Endothelial cell (in vitro differentiated cells): ENCODE measurements around the gene CENPO. TPM values are rescaled to one million over a fixed set of nuclear protein-coding genes. Genes with fewer than 3 reads are reported as not detected.

ENCODE experiments used
- DNase-seq: peaks from one replicate; pipeline ENCODE4 v3.0.0; 2021; ENCODE audit warnings: low spot score
- H3K27ac Mint-ChIP-seq: one replicate; pipeline ENCODE4 v1.8.0; 2021; ENCODE audit warnings: mixed read lengths, inconsistent platforms; ENCODE audit not compliant: unreplicated experiment
- H3K27me3 Mint-ChIP-seq: one replicate; pipeline ENCODE4 v1.8.0; 2021; ENCODE audit warnings: mild to moderate bottlenecking, moderate library complexity, mixed read lengths, inconsistent platforms; ENCODE audit not compliant: unreplicated experiment
- H3K36me3 Mint-ChIP-seq: one replicate; pipeline ENCODE4 v1.8.0; 2021; ENCODE audit warnings: mild to moderate bottlenecking, low read depth, mixed read lengths, inconsistent platforms; ENCODE audit not compliant: unreplicated experiment
- H3K4me1 Mint-ChIP-seq: one replicate; pipeline ENCODE4 v1.8.0; 2021; ENCODE audit warnings: mild to moderate bottlenecking, mixed read lengths, inconsistent platforms; ENCODE audit not compliant: unreplicated experiment
- H3K4me3 Mint-ChIP-seq: one replicate; pipeline ENCODE4 v1.8.0; 2021; ENCODE audit warnings: mild to moderate bottlenecking, mixed read lengths, inconsistent platforms; ENCODE audit not compliant: unreplicated experiment
- H3K9me3 Mint-ChIP-seq: one replicate; pipeline ENCODE4 v1.8.0; 2021; ENCODE audit warnings: mixed read lengths, inconsistent platforms; ENCODE audit not compliant: unreplicated experiment
- total RNA-seq: library from RNA; stranded (reverse); fragmentation: NEBNext Ultra II Directional; extraction: Animal tissue kit (Norgen Biotek cat#: 25700); gene quantifications from one replicate; pipeline ENCODE4 v1.2.1, GENCODE V29; 2021; ENCODE audit not compliant: unreplicated experiment
- TF ChIP-seq, protein P1 (sequence below): fragments of 200-600 bp; sonication (generic); IDR thresholded peaks from one replicate; pipeline ENCODE4 v1.5.0; 2021; ENCODE audit warnings: antibody characterized with exemption; ENCODE audit not compliant: unreplicated experiment

Gene CENPO
- total RNA-seq, 1 donor from 2014 or later: 18.7 TPM

DNA sequence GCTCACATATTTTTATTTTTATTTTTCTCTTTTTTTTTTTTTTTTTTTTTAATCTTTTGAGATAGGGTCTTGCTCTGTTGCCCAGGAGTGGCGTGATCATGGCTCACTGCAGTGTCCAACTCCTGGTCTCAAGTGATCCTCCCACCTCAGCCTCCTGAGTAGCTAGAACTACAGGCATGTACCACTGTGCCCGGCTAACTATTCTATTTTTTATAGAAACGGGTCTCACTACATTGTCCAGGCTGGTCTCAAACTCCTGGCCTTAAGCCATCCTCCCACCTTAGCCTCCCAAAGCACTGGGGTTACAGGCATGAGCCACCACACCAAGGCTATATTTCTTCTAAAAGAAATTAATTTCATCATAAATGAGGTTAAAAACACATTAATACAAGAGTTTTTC, 45.9 kb upstream of the CENPO start:
- Mint-ChIP-seq H3K27me3 (no peaks in the 10 kb centered on the region), H3K4me3 (no peak overlapping the region), H3K27ac (no peak overlapping the region), H3K9me3 (no peaks in the 10 kb centered on the region), H3K36me3 (peaks cover 6% of the 10 kb centered on the region), H3K4me1 (peaks cover 3% of the 10 kb centered on the region)
- no peak for DNase-seq
- TF ChIP-seq, protein P1, sequence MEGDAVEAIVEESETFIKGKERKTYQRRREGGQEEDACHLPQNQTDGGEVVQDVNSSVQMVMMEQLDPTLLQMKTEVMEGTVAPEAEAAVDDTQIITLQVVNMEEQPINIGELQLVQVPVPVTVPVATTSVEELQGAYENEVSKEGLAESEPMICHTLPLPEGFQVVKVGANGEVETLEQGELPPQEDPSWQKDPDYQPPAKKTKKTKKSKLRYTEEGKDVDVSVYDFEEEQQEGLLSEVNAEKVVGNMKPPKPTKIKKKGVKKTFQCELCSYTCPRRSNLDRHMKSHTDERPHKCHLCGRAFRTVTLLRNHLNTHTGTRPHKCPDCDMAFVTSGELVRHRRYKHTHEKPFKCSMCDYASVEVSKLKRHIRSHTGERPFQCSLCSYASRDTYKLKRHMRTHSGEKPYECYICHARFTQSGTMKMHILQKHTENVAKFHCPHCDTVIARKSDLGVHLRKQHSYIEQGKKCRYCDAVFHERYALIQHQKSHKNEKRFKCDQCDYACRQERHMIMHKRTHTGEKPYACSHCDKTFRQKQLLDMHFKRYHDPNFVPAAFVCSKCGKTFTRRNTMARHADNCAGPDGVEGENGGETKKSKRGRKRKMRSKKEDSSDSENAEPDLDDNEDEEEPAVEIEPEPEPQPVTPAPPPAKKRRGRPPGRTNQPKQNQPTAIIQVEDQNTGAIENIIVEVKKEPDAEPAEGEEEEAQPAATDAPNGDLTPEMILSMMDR: no peak

DNA sequence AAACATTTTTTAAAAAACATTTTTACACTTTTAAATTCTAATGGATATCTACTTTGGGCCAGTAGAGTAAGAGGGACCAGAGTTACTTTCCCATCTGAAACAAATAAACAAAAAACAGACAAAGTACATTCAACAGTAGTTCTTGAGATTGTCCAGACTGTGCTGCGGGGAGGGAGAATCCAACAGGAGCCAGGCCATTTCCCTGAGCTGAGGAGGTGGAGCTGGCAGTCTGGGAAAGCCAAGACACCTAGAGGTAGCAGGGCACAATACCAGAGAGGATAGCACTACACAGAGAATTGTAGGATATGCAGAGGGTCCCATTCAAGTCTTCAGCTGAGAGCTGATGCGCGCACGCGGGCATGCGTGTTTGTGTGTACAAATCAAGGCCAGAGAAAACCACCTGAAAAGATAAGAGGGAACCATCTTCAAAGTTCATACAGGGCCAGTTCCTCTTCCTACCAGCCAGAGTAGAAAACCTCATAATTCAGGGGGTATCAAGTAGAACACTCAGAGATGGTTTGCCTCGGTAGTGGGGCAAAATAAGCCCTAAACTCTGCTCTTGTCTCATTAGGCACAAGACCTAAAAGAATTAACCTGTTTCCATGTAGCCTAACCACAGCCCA, 44.0 kb upstream of the CENPO start:
- H3K4me3 Mint-ChIP-seq: no peak overlapping the region
- DNase-seq: peak; percentile 15
- H3K27me3 Mint-ChIP-seq: no peaks in the 10 kb centered on the region
- H3K27ac Mint-ChIP-seq: no peak overlapping the region
- H3K4me1 Mint-ChIP-seq: peaks cover 3% of the 10 kb centered on the region
- TF ChIP-seq, protein P1: no peak
- H3K9me3 Mint-ChIP-seq: no peaks in the 10 kb centered on the region
- H3K36me3 Mint-ChIP-seq: no peaks in the 10 kb centered on the region

DNA sequence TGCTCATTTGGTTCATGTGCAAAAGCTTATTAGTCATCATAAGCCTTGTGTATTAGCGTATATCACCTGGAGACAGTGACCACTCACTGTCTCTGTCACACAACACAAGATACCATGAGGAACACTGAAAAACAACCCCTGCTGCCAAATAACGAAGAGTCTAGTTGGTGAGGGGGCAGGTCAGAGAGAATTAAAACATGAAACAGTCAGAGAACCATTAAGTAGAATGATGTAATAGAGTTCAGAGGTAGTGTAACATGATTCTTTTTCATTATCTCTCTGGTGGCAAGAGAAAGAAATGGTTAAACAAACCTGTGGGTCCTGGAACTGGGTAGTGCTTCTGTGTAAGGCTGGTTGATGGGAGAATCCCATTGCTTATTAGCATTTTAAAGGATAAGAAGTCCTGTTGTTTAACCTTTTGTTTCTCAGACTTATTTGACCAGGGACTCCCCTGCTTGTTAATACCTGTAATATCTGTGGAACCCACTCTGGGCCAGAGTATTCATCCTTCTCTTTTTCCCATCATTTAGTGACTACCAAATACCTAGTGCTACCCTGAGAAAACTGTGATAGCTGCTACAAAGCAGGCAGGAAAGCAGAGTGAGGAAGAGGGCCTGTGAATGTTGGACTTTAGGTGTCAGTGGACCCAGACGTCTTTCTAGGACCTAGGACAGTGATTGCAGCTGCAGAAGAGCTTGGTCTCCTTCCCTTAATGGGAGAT, 38.1 kb upstream of the CENPO start:
- H3K4me1 Mint-ChIP-seq: no peaks in the 10 kb centered on the region
- DNase-seq: no peak
- H3K4me3 Mint-ChIP-seq: no peak overlapping the region
- H3K27me3 Mint-ChIP-seq: no peaks in the 10 kb centered on the region
- peaks cover 7% of the 10 kb centered on the region for H3K36me3 Mint-ChIP-seq
- no peaks in the 10 kb centered on the region for H3K9me3 Mint-ChIP-seq
- TF ChIP-seq, protein P1: no peak
- H3K27ac Mint-ChIP-seq: no peak overlapping the region

DNA sequence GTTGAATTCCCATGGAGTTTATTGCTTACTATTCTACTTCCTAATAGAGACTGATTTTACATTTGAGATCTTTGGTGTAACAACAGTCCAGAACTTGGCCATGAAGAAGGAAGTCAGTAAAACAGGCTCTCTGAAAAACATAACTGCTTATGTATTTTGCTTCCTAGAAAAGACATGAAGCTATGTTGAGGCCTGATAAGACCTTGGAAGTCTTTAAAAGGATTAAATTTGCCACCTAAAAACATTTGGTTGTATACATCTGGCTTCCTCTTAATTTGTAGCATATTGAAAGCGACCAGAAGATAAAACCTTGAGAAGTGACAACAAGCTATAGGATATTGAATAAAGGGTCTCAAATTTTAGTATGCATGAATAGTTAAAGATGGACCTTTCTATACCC, 36.4 kb upstream of the CENPO start:
- Mint-ChIP-seq H3K4me1 (no peaks in the 10 kb centered on the region), H3K9me3 (no peaks in the 10 kb centered on the region), H3K4me3 (no peak overlapping the region), H3K36me3 (peaks cover 11% of the 10 kb centered on the region), H3K27me3 (no peaks in the 10 kb centered on the region), H3K27ac (no peak overlapping the region)
- DNase-seq: no peak
- TF ChIP-seq, protein P1: no peak

DNA sequence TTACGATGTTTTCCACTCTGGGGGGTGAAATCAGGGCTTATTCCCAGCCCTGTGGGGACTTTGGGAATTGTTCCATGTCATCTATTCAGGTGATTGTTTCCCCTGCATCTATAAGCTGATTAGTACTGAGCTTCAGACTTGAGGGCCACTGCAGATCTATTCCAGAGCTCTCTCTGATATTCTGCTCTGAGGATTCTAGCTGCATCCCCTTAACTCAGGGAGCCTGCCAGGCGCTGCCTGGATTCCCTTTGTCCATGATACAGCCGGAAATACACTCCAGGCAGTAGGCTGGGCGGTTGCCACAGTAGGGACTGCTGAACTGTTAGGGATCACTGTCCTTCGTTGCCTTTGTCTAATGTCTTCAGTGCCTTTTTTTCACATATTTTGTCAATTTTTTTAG, 31.4 kb upstream of the CENPO start:
- Mint-ChIP-seq H3K27ac (no peak overlapping the region), H3K9me3 (no peaks in the 10 kb centered on the region), H3K27me3 (peaks cover 2% of the 10 kb centered on the region), H3K4me1 (no peaks in the 10 kb centered on the region), H3K36me3 (peaks cover 36% of the 10 kb centered on the region), H3K4me3 (no peak overlapping the region)
- no peak for DNase-seq
- TF ChIP-seq, protein P1: no peak
